HG02970 (cell line): ENCODE data around the gene FOXL2NB.

Experiments used
- ATAC-seq: cut with Tn5 transposase; IDR thresholded peaks from one replicate; pipeline ENCODE4 v1.9.1; 2021; ENCODE audit warnings: mild to moderate bottlenecking, moderate library complexity, moderate number of reproducible peaks; ENCODE audit not compliant: unreplicated experiment, low FRiP score

FOXL2NB gene

DNA sequence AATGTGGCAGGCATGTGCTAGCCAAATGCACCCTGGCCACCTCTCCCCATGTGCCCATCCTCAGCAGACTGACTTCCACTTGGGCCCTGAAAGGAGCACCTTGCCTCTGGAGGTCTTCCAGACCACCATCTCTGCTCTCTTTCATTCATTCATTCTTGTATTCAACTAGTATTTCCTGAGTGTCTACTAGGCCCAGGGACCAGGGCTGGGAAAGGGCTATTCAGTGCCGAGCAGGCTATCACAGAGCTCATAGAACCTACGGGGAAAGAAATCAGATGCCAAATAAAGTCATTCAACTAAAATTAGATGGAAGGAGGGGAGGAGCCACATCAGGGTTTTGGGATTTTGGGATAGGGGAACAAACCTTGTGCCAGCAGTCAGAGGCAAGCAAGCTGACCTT, 40.2 kb downstream of the FOXL2NB start:
- no peak for ATAC-seq

DNA sequence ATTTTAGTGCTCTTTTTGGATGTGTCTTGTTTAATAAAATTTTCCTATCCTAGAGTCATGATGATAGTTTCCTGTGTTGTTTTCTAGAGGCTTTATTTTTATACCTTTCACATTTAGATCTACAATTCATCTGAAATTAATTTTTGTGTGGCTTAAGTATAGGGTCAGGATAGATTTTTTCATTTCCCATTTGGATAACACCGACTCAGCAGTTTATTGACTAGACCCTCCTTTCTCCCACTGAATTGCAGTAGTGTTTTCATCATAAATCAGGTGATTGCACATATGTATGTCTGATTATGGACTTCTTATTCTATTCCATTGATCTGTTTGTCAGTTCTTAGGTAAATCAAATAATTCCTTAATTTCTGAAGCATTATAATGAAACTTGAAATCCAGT, 48.7 kb downstream of the FOXL2NB start:
- ATAC-seq = no peak
